ENCODE measurements around the gene LRRC3C. TPM values are rescaled to one million over a fixed set of nuclear protein-coding genes. Genes with fewer than 3 reads are reported as not detected.
"Not testable (repeated sequence)": the region's sequence is repeated elsewhere in the genome, so short reads cannot be mapped to it uniquely, and the experiment has no call there.

LRRC3C gene, protein sequence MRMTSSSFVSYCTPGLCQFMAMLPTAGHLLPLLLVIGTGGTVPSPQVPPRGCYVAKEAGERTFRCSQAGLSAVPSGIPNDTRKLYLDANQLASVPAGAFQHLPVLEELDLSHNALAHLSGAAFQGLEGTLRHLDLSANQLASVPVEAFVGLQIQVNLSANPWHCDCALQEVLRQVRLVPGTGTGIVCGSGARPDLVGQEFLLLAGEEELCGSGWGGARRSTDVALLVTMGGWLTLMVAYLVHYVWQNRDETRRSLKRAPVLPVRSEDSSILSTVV
- not detected in 2 replicates for polyA plus RNA-seq
- not detected in 2 replicates for polyA minus RNA-seq

DNA sequence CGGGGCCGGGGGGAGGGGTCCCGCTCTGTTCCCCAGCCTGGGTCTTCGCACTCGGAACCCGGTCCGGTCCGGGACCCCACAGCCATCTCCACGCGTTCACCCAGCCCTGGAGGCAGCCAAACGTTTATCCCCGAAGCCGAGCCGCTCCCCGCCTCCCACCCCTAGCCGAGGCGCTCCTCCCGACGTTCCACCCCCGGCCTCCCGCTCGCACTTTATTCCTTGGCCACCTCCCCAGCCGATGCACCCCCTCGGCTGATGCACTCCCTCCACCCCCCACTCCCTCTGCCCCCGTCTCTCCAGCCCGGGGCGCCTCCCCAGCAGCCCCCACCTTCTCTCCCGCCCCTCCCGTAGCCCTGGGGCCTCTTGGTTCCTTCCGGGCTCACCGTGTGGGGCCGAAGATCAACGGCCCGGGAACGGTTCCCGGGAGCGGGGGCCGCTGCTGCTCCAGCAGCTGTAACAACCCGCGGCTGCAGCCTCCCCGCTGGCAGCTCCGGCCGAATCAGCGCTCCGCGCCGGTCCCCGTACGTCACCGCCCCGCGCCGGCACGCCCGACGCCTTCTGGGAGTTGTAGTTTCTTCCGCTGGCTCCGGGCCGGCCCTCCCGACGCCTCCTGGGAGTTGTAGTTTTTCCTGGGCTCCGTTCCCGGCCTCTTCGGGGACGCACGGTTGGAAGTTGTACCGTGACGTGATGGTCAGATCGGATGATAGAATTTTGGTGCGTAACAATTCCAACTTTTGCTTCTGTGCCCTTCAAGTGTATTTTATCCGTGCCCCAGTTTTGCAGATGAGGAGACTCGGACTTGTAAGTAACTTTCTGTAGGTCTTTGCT lies at the start of gene LRRC3C, which contains the start of gene ORMDL3:
LRRC3C (plus strand) TSS at position 632 of the 828 bp plus-strand sequence. CDS start 13,792 bp downstream, outside the sequence.
ORMDL3 (minus strand) TSS at position 501 of the 828 bp plus-strand sequence. CDS start 3,398 bp downstream, outside the sequence.
- no peaks in the 10 kb centered on the region for H3K9me3 ChIP-seq (ENCODE audit: low read length)
- no peaks in the 10 kb centered on the region for H3F3A ChIP-seq (ENCODE audit: insufficient read depth, low read length, poor library complexity, severe bottlenecking)
- TF ChIP-seq RAD21 (conservative IDR thresholded peaks at IDR 0.05): peak; percentile 19
- TF ChIP-seq POLR2AphosphoS5 (IDR thresholded peaks at IDR 0.05): peak; percentile 91
- TF ChIP-seq, protein P1, sequence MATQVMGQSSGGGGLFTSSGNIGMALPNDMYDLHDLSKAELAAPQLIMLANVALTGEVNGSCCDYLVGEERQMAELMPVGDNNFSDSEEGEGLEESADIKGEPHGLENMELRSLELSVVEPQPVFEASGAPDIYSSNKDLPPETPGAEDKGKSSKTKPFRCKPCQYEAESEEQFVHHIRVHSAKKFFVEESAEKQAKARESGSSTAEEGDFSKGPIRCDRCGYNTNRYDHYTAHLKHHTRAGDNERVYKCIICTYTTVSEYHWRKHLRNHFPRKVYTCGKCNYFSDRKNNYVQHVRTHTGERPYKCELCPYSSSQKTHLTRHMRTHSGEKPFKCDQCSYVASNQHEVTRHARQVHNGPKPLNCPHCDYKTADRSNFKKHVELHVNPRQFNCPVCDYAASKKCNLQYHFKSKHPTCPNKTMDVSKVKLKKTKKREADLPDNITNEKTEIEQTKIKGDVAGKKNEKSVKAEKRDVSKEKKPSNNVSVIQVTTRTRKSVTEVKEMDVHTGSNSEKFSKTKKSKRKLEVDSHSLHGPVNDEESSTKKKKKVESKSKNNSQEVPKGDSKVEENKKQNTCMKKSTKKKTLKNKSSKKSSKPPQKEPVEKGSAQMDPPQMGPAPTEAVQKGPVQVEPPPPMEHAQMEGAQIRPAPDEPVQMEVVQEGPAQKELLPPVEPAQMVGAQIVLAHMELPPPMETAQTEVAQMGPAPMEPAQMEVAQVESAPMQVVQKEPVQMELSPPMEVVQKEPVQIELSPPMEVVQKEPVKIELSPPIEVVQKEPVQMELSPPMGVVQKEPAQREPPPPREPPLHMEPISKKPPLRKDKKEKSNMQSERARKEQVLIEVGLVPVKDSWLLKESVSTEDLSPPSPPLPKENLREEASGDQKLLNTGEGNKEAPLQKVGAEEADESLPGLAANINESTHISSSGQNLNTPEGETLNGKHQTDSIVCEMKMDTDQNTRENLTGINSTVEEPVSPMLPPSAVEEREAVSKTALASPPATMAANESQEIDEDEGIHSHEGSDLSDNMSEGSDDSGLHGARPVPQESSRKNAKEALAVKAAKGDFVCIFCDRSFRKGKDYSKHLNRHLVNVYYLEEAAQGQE (IDR thresholded peaks at IDR 0.05; ENCODE audit: borderline replicate concordance): peak; percentile 43
- TF ChIP-seq MXI1 (conservative IDR thresholded peaks at IDR 0.05; ENCODE audit: poor library complexity, severe bottlenecking): peak; percentile 46
- TF ChIP-seq EP300 (conservative IDR thresholded peaks at IDR 0.05; ENCODE audit: poor library complexity, severe bottlenecking): peak; percentile 49
- no peak for TF ChIP-seq EZH2 (IDR thresholded peaks at IDR 0.05; ENCODE audit: borderline replicate concordance, insufficient read depth, low read length, poor library complexity, severe bottlenecking)
- no peak for TF ChIP-seq TAF1 (IDR thresholded peaks at IDR 0.05; ENCODE audit: low read depth)
- TF ChIP-seq SMC3 (conservative IDR thresholded peaks at IDR 0.05; ENCODE audit: poor library complexity): peak; percentile 12
- TF ChIP-seq, protein P2, sequence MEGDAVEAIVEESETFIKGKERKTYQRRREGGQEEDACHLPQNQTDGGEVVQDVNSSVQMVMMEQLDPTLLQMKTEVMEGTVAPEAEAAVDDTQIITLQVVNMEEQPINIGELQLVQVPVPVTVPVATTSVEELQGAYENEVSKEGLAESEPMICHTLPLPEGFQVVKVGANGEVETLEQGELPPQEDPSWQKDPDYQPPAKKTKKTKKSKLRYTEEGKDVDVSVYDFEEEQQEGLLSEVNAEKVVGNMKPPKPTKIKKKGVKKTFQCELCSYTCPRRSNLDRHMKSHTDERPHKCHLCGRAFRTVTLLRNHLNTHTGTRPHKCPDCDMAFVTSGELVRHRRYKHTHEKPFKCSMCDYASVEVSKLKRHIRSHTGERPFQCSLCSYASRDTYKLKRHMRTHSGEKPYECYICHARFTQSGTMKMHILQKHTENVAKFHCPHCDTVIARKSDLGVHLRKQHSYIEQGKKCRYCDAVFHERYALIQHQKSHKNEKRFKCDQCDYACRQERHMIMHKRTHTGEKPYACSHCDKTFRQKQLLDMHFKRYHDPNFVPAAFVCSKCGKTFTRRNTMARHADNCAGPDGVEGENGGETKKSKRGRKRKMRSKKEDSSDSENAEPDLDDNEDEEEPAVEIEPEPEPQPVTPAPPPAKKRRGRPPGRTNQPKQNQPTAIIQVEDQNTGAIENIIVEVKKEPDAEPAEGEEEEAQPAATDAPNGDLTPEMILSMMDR (IDR thresholded peaks at IDR 0.05; ENCODE audit: poor library complexity, severe bottlenecking): peak; percentile 42

DNA sequence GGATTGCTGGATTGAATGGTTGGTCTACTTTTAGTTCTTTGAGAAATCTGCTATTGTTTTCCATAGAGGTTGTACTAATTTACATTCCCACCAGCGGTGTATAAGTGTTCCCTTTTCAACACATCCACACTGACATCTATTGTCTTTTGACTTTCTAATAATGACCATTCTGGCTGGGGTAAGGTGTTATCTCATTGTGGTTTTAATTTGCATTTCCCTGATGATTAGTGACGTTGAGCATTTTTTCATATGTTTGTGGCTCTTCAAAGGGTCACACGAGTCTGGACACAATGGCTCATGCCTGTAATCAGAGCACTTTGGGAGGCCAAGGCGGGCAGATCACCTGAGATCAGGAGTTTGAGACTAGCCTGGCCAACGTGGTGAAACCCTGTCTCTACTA lies 41.4 kb upstream of the LRRC3C start:
- H3K4me3 ChIP-seq (ENCODE audit: low read length): not testable (repeated sequence)

More for the DNA sequence above, at the start of gene LRRC3C, which contains the start of gene ORMDL3:
- H3K9me2 ChIP-seq (ENCODE audit: insufficient read depth, low read length): no peaks in the 10 kb centered on the region
- H3K36me3 ChIP-seq (ENCODE audit: insufficient read depth, low read length): no peaks in the 10 kb centered on the region
- peak within 1 kb of the TSS; percentile 77 for H3K27ac ChIP-seq (ENCODE audit: low read length)
- peak within 1 kb of the TSS; percentile 73 for H3K4me3 ChIP-seq (ENCODE audit: low read length)
- H3K27me3 ChIP-seq (ENCODE audit: insufficient read depth, low read depth, low read length): no peaks in the 10 kb centered on the region
- peak within 1 kb of the TSS; percentile 70 for H3K4me2 ChIP-seq (ENCODE audit: low read length)
- peak within 1 kb of the TSS; percentile 48 for H2AFZ ChIP-seq (ENCODE audit: low read depth, low read length)
- H3K79me2 ChIP-seq (replicated peaks; ENCODE audit: insufficient read depth, low read length): peaks cover 15% of the 10 kb centered on the region
- peak within 1 kb of the TSS; percentile 84 for H3K9ac ChIP-seq (ENCODE audit: low read length)
- no peaks in the 10 kb centered on the region for H4K20me1 ChIP-seq (ENCODE audit: insufficient read depth)

More for the DNA sequence above, 41.4 kb upstream of the LRRC3C start:
- H3K79me2 ChIP-seq (replicated peaks; ENCODE audit: insufficient read depth, low read length); H3K27me3 ChIP-seq (ENCODE audit: insufficient read depth, low read depth, low read length); H3K9me3 ChIP-seq (ENCODE audit: low read length); H3K36me3 ChIP-seq (ENCODE audit: insufficient read depth, low read length); H4K20me1 ChIP-seq (ENCODE audit: insufficient read depth); H3F3A ChIP-seq (ENCODE audit: insufficient read depth, low read length, poor library complexity, severe bottlenecking); H3K9me2 ChIP-seq (ENCODE audit: insufficient read depth, low read length); H2AFZ ChIP-seq (ENCODE audit: low read depth, low read length); H3K27ac ChIP-seq (ENCODE audit: low read length); H3K4me2 ChIP-seq (ENCODE audit: low read length); H3K9ac ChIP-seq (ENCODE audit: low read length): not testable (repeated sequence)

Data from neural cell (in vitro differentiated cells).